H1 (cell line): ENCODE results near the gene FOXD3. TPM values are rescaled to one million over a fixed set of nuclear protein-coding genes. Genes with fewer than 3 reads are reported as not detected.

ENCODE experiments used
- ASH2L ChIP-seq: fragments of 200-600, 300-600 bp; sonication (generic); IDR thresholded peaks from one replicate; pipeline ENCODE4 v1.7.1; 2017; ENCODE audit warnings: low read length
- CBX8 ChIP-seq: fragments of 300-800, 300-1000 bp; sonication (generic); IDR thresholded peaks from 2 replicates; pipeline ENCODE4 v1.7.1; 2016; ENCODE audit warnings: low read depth, low read length, borderline replicate concordance
- CHD1 ChIP-seq: IDR thresholded peaks from 2 replicates; pipeline ENCODE4 v1.6.1; 2012; ENCODE audit warnings: low read depth, low read length, improper control_type of control experiment
- CREB1 ChIP-seq: IDR thresholded peaks from 2 replicates; pipeline ENCODE4 v1.6.1; 2012; ENCODE audit warnings: inconsistent platforms
- EZH2 ChIP-seq: fragments of 200-600 bp; sonication (generic); IDR thresholded peaks from 2 replicates; pipeline ENCODE4 v1.7.1; 2012; ENCODE audit warnings: low read depth, mild to moderate bottlenecking, moderate library complexity, low read length, inconsistent platforms; ENCODE audit not compliant: severe bottlenecking
- GTF2F1 ChIP-seq: IDR thresholded peaks from 2 replicates; pipeline ENCODE4 v1.6.1; 2012; ENCODE audit warnings: low read depth, low read length, improper control_type of control experiment, borderline replicate concordance
- KDM4A ChIP-seq: IDR thresholded peaks from one replicate; pipeline ENCODE4 v1.7.1; 2012; ENCODE audit warnings: low read depth, mild to moderate bottlenecking, moderate library complexity, low read length, inconsistent platforms; ENCODE audit not compliant: severe bottlenecking
- SIN3A ChIP-seq, 2 experiments: IDR thresholded peaks in 1 of 2; conservative IDR thresholded peaks in 1 of 2; 2 replicates each; pipeline ENCODE4 v1.6.1; 2011 to 2012; ENCODE audit warnings: low read length in 2 of 2, improper control_type of control experiment in 1 of 2, low read depth in 1 of 2, mild to moderate bottlenecking in 1 of 2
- SUZ12 ChIP-seq: fragments of 200-600 bp; sonication (generic); IDR thresholded peaks from 2 replicates; pipeline ENCODE4 v1.6.1; 2012; ENCODE audit warnings: mild to moderate bottlenecking, inconsistent platforms, low read length, moderate library complexity, mixed read lengths
- TEAD4 ChIP-seq: IDR thresholded peaks from 2 replicates; pipeline ENCODE4 v1.6.1; 2012; ENCODE audit warnings: low read depth, low read length, inconsistent platforms, mixed read lengths
- YY1 ChIP-seq: IDR thresholded peaks from 2 replicates; pipeline ENCODE4 v1.6.1; 2011; ENCODE audit warnings: low read depth, mild to moderate bottlenecking, low read length
- polyA plus RNA-seq, 7 experiments: library from polyadenylated mRNA; depleted of rRNA in 3 of 7; stranded (reverse) in 5 of 7; unstranded in 2 of 7; fragments of >200 nt in 5 of 7; fragments of 200-250 nt in 2 of 7; gene quantifications; 1 replicate in 5 of 7; 2 replicates in 1 of 7; 4 replicates in 1 of 7; pipeline versions ENCODE4 v1.2.1 to v1.2.3, GENCODE V29; 2011 to 2013; ENCODE audit warnings: missing spikeins in 2 of 7, mixed read lengths in 2 of 7
- total RNA-seq: library from RNA; stranded (reverse); fragmentation: NEBNext Ultra II Directional; extraction: Animal tissue kit (Norgen Biotek cat#: 25700); gene quantifications from 2 replicates; pipeline ENCODE4 v1.2.1, GENCODE V29; 2021
- TF ChIP-seq, protein P1 (sequence below): IDR thresholded peaks from 2 replicates; pipeline ENCODE4 v1.6.1; 2012; ENCODE audit warnings: low read length, inconsistent platforms
- TF ChIP-seq, protein P2 (sequence below): IDR thresholded peaks from 2 replicates; pipeline ENCODE4 v1.6.1; 2012; ENCODE audit warnings: inconsistent platforms
- TF ChIP-seq, protein P3 (sequence below), 3 experiments: IDR thresholded peaks; 1 replicate in 2 of 3; 2 replicates in 1 of 3; pipeline versions ENCODE4 v1.5.1 to v1.6.1; 2011; ENCODE audit warnings: low read length in 3 of 3, mild to moderate bottlenecking in 3 of 3, inconsistent platforms in 2 of 3, low read depth in 1 of 3, moderate library complexity in 1 of 3; ENCODE audit not compliant: insufficient read depth in 1 of 3; ENCODE audit errors: control extremely low read depth in 1 of 3

Gene FOXD3
- total and polyA plus RNA-seq, 2 of the 8 experiments (the other 6 are each of a cell fraction or from before 2014, with no cell fraction given): 8.7 to 33.7 TPM

GRCh38 chr1:63327417-63328054, 5.2 kb downstream of the FOXD3 start (continued):
- TF ChIP-seq CREB1 (peak; percentile 76), GTF2F1 (no peak), SUZ12 (no peak), CBX8 (no peak), YY1 (peak; percentile 64; the same call in 1 of the 2 replicates), KDM4A (no peak), CHD1 (peak; percentile 24; the same call in 1 of the 2 replicates), TEAD4 (peak; percentile 54; the same call in 1 of the 2 replicates), SIN3A (conservative IDR thresholded peaks at IDR 0.05 in 1 of 2, IDR thresholded peaks at IDR 0.05 in 1 of 2; ENCODE audit: low read depth in 1 of 2, low read length in 2 of 2) (peak; percentile 80 to 92; a peak in 2 of 4 replicates), ASH2L (peak; percentile 78), EZH2 (no peak)
- TF ChIP-seq, protein P1, sequence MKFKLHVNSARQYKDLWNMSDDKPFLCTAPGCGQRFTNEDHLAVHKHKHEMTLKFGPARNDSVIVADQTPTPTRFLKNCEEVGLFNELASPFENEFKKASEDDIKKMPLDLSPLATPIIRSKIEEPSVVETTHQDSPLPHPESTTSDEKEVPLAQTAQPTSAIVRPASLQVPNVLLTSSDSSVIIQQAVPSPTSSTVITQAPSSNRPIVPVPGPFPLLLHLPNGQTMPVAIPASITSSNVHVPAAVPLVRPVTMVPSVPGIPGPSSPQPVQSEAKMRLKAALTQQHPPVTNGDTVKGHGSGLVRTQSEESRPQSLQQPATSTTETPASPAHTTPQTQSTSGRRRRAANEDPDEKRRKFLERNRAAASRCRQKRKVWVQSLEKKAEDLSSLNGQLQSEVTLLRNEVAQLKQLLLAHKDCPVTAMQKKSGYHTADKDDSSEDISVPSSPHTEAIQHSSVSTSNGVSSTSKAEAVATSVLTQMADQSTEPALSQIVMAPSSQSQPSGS: no peak
- TF ChIP-seq, protein P2, sequence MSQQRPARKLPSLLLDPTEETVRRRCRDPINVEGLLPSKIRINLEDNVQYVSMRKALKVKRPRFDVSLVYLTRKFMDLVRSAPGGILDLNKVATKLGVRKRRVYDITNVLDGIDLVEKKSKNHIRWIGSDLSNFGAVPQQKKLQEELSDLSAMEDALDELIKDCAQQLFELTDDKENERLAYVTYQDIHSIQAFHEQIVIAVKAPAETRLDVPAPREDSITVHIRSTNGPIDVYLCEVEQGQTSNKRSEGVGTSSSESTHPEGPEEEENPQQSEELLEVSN: peak; percentile 89
- TF ChIP-seq, protein P3, sequence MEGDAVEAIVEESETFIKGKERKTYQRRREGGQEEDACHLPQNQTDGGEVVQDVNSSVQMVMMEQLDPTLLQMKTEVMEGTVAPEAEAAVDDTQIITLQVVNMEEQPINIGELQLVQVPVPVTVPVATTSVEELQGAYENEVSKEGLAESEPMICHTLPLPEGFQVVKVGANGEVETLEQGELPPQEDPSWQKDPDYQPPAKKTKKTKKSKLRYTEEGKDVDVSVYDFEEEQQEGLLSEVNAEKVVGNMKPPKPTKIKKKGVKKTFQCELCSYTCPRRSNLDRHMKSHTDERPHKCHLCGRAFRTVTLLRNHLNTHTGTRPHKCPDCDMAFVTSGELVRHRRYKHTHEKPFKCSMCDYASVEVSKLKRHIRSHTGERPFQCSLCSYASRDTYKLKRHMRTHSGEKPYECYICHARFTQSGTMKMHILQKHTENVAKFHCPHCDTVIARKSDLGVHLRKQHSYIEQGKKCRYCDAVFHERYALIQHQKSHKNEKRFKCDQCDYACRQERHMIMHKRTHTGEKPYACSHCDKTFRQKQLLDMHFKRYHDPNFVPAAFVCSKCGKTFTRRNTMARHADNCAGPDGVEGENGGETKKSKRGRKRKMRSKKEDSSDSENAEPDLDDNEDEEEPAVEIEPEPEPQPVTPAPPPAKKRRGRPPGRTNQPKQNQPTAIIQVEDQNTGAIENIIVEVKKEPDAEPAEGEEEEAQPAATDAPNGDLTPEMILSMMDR (IDR thresholded peaks at IDR 0.05; ENCODE audit: control extremely low read depth in 1 of 3, insufficient read depth in 1 of 3, low read depth in 1 of 3, low read length in 3 of 3): peak; percentile 83 to 99 (median 98)
